Endothelial cell (in vitro differentiated cells): ENCODE measurements around the gene FAM216B. TPM values are rescaled to one million over a fixed set of nuclear protein-coding genes. Genes with fewer than 3 reads are reported as not detected.
"Not testable (repeated sequence)": the region's sequence is repeated elsewhere in the genome, so short reads cannot be mapped to it uniquely, and the experiment has no call there.

Experiments
- DNase-seq: peaks from one replicate; pipeline ENCODE4 v3.0.0; 2021; ENCODE audit warnings: low spot score
- H3K27ac Mint-ChIP-seq: one replicate; pipeline ENCODE4 v1.8.0; 2021; ENCODE audit warnings: mixed read lengths, inconsistent platforms; ENCODE audit not compliant: unreplicated experiment
- H3K27me3 Mint-ChIP-seq: one replicate; pipeline ENCODE4 v1.8.0; 2021; ENCODE audit warnings: mild to moderate bottlenecking, moderate library complexity, mixed read lengths, inconsistent platforms; ENCODE audit not compliant: unreplicated experiment
- H3K36me3 Mint-ChIP-seq: one replicate; pipeline ENCODE4 v1.8.0; 2021; ENCODE audit warnings: mild to moderate bottlenecking, low read depth, mixed read lengths, inconsistent platforms; ENCODE audit not compliant: unreplicated experiment
- H3K4me1 Mint-ChIP-seq: one replicate; pipeline ENCODE4 v1.8.0; 2021; ENCODE audit warnings: mild to moderate bottlenecking, mixed read lengths, inconsistent platforms; ENCODE audit not compliant: unreplicated experiment
- H3K4me3 Mint-ChIP-seq: one replicate; pipeline ENCODE4 v1.8.0; 2021; ENCODE audit warnings: mild to moderate bottlenecking, mixed read lengths, inconsistent platforms; ENCODE audit not compliant: unreplicated experiment
- H3K9me3 Mint-ChIP-seq: one replicate; pipeline ENCODE4 v1.8.0; 2021; ENCODE audit warnings: mixed read lengths, inconsistent platforms; ENCODE audit not compliant: unreplicated experiment
- total RNA-seq: library from RNA; stranded (reverse); fragmentation: NEBNext Ultra II Directional; extraction: Animal tissue kit (Norgen Biotek cat#: 25700); gene quantifications from one replicate; pipeline ENCODE4 v1.2.1, GENCODE V29; 2021; ENCODE audit not compliant: unreplicated experiment
- TF ChIP-seq, protein P1 (sequence below): fragments of 200-600 bp; sonication (generic); IDR thresholded peaks from one replicate; pipeline ENCODE4 v1.5.0; 2021; ENCODE audit warnings: antibody characterized with exemption; ENCODE audit not compliant: unreplicated experiment

Gene FAM216B
- total RNA-seq, 1 donor from 2014 or later, result not detected

DNA sequence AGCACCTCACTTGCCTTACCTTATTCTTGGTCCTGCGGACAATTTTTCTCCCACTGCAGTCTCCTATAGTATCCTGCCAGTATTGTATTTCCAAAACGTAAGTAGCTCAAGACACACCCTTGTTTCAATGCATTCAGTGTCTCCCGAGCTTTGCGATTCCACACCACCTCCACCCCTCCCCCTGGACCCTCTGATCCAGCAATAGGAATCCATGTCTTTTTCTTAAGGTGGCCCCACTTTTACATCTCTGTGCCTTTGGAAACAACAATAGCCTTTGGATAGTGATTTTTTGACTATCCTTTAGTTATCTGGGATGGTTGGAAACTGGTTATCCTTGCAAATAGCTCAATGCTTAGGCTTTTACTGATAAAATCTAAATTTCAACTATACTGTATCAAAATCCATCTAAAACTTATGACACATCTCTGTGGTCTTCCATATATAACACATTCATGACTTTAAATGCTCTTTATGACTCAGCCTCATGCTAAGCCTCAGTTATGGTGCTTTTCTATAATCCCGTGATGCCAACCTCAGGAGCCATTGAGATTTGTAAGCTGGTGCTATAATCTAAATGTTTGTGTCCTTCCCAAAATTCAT is 27.1 kb downstream of the FAM216B start:
- no peaks in the 10 kb centered on the region for H3K4me1 Mint-ChIP-seq
- no peaks in the 10 kb centered on the region for H3K9me3 Mint-ChIP-seq
- DNase-seq, result no peak
- peaks cover 3% of the 10 kb centered on the region for H3K27me3 Mint-ChIP-seq
- no peak overlapping the region for H3K27ac Mint-ChIP-seq
- TF ChIP-seq, protein P1, sequence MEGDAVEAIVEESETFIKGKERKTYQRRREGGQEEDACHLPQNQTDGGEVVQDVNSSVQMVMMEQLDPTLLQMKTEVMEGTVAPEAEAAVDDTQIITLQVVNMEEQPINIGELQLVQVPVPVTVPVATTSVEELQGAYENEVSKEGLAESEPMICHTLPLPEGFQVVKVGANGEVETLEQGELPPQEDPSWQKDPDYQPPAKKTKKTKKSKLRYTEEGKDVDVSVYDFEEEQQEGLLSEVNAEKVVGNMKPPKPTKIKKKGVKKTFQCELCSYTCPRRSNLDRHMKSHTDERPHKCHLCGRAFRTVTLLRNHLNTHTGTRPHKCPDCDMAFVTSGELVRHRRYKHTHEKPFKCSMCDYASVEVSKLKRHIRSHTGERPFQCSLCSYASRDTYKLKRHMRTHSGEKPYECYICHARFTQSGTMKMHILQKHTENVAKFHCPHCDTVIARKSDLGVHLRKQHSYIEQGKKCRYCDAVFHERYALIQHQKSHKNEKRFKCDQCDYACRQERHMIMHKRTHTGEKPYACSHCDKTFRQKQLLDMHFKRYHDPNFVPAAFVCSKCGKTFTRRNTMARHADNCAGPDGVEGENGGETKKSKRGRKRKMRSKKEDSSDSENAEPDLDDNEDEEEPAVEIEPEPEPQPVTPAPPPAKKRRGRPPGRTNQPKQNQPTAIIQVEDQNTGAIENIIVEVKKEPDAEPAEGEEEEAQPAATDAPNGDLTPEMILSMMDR, result no peak
- no peak overlapping the region for H3K4me3 Mint-ChIP-seq
- H3K36me3 Mint-ChIP-seq, result no peaks in the 10 kb centered on the region

DNA sequence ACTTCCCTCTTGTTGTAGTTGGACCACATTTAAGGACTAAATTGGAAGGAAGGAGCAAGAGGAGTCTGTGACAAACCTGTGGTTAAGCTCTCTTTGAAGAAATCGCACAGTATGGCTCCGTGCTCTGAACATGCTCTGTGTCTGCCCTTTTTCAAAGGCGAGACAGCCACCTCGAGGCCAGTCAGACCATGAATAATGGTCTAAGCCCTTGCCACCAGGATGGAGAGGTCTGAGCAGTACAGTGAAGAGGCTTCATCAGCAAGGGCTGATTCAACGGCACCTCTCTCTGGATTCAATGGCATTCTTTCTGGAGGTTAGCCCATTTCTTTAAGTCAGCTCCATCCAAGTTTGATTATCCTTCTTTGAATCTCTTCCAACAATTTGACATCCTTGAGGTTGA is 30.9 kb downstream of the FAM216B start:
- Mint-ChIP-seq H3K4me1 (no peaks in the 10 kb centered on the region), H3K36me3 (no peaks in the 10 kb centered on the region), H3K27ac (no peak overlapping the region), H3K9me3 (no peaks in the 10 kb centered on the region), H3K4me3 (no peak overlapping the region), H3K27me3 (peaks cover 3% of the 10 kb centered on the region)
- TF ChIP-seq, protein P1, result no peak
- DNase-seq, result no peak

DNA sequence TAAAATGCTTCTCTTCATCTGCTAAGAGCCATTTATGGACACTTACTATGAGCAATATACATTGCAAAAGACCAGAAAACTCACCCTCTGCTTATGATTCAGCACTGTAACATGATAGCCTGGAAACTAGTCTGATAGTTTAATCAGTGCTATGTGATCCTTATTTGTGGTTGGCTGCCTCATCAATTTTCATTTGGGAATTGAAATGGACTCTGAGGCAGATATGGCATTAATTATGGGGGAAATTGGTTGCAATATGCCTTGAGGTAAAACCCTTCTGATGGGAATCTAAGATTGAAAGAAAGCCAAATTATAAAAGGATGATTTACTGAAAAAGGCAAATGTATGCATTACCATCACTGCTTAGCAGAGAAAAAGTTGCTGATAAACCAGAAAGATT is 33.5 kb downstream of the FAM216B start:
- Mint-ChIP-seq H3K9me3 (peaks cover 4% of the 10 kb centered on the region), H3K27me3 (peaks cover 3% of the 10 kb centered on the region), H3K27ac (no peak overlapping the region), H3K36me3 (peaks cover 4% of the 10 kb centered on the region), H3K4me3 (no peak overlapping the region), H3K4me1 (no peaks in the 10 kb centered on the region)
- TF ChIP-seq, protein P1, result no peak
- DNase-seq, result no peak

DNA sequence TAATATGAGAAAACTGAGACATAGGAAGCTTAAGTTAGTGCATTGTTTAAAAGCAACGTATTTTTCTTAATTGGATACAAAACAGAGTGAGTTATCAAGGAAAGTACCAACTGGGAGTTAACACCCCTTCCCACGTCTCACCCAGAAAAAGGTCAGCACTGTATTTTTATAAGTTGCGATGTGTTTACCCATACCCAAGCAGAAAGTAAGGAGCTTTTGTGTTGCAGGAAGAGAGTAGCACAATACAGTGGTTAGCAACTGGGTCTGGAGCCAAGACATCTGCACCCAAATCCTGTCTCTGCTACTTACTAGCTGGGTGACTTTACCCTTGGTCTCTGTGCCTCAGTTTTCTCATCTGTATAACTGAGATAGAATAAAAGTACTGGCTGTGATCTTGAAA is 34.3 kb downstream of the FAM216B start:
- Mint-ChIP-seq H3K36me3 (peaks cover 4% of the 10 kb centered on the region), H3K27ac (no peak overlapping the region), H3K4me3 (no peak overlapping the region), H3K4me1 (no peaks in the 10 kb centered on the region), H3K27me3 (peaks cover 3% of the 10 kb centered on the region), H3K9me3 (peaks cover 4% of the 10 kb centered on the region)
- no peak for DNase-seq
- TF ChIP-seq, protein P1, result no peak

DNA sequence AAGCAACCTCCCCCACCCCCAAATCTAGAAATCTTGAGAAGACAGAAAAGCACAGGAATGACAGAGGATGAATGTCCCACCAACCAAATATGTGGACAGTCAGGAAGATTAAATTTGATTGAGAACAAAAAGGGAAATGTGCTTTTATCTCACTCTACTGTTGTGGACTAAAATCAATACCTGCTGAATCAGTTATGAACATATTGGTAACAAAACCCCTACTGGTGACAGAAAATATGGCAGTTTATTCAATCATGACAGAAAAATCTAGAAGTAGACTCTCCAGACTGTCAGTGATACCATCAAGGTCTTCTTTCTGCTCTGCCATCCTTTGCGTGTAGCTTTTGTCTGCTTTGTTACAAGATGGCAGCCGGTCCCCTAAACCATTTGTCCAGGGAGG is 35.2 kb downstream of the FAM216B start:
- Mint-ChIP-seq H3K4me3 (no peak overlapping the region), H3K9me3 (peaks cover 4% of the 10 kb centered on the region), H3K27me3 (peaks cover 1% of the 10 kb centered on the region), H3K4me1 (no peaks in the 10 kb centered on the region), H3K27ac (no peak overlapping the region), H3K36me3 (peaks cover 4% of the 10 kb centered on the region)
- no peak for DNase-seq
- TF ChIP-seq, protein P1, result peak; percentile 70

- not testable (repeated sequence) for H3K4me1 Mint-ChIP-seq, H3K4me3 Mint-ChIP-seq, H3K36me3 Mint-ChIP-seq, H3K27ac Mint-ChIP-seq, DNase-seq, H3K27me3 Mint-ChIP-seq, H3K9me3 Mint-ChIP-seq
Measured at GRCh38 chr13:42819687-42820086, 38.3 kb downstream of the FAM216B start.
